Parathyroid adenoma (tissue), 2 donors: ENCODE data around the gene BOD1L2.
A peak's percentile ranks its signal among the peaks of the same experiment; 100 is the strongest.

Experiments used
- H2AFZ ChIP-seq: fragments of 300-600 bp; sonication (generic); one replicate; pipeline ENCODE4 v1.7.0; 2017; ENCODE audit warnings: antibody characterized with exemption, mild to moderate bottlenecking
- H3K27ac ChIP-seq: fragments of 300-600 bp; sonication (generic); one replicate; pipeline ENCODE4 v1.7.0; 2017
- H3K27me3 ChIP-seq: fragments of 300-600 bp; sonication (generic); one replicate; pipeline ENCODE4 v1.7.0; 2017; ENCODE audit warnings: low read length; ENCODE audit not compliant: control insufficient read depth, insufficient read depth
- H3K36me3 ChIP-seq: fragments of 300-600 bp; sonication (generic); one replicate; pipeline ENCODE4 v1.7.0; 2017; ENCODE audit warnings: low read length; ENCODE audit not compliant: control insufficient read depth, insufficient read depth
- H3K4me1 ChIP-seq: fragments of 300-600 bp; sonication (generic); one replicate; pipeline ENCODE4 v1.7.0; 2017; ENCODE audit warnings: control low read depth
- H3K4me2 ChIP-seq: fragments of 300-600 bp; sonication (generic); one replicate; pipeline ENCODE4 v1.7.0; 2017; ENCODE audit warnings: low read length
- H3K4me3 ChIP-seq: fragments of 300-600 bp; sonication (generic); one replicate; pipeline ENCODE4 v1.7.0; 2017; ENCODE audit warnings: low read depth, low read length
- H3K79me2 ChIP-seq: fragments of 300-600 bp; sonication (generic); one replicate; pipeline ENCODE4 v1.7.0; 2017; ENCODE audit warnings: control low read depth
- H3K9ac ChIP-seq: fragments of 300-600 bp; sonication (generic); one replicate; pipeline ENCODE4 v1.7.0; 2017; ENCODE audit warnings: mild to moderate bottlenecking
- H3K9me3 ChIP-seq: fragments of 300-600 bp; sonication (generic); one replicate; pipeline ENCODE4 v1.7.0; 2017; ENCODE audit warnings: low read length; ENCODE audit not compliant: control insufficient read depth
- CTCF ChIP-seq: fragments of 300-600 bp; sonication (generic); IDR thresholded peaks from one replicate; pipeline ENCODE4 v1.7.0; 2017; ENCODE audit warnings: antibody characterized with exemption, mild to moderate bottlenecking
- donor health status: primary hyperparathyroidism.

Gene BOD1L2

GRCh38 chr18:57137847-57138246 lies 9.0 kb upstream of the BOD1L2 start:
- Histone ChIP-seq H3K79me2 (no peaks in the 10 kb centered on the region), H3K27me3 (no peaks in the 10 kb centered on the region), H3K4me1 (no peaks in the 10 kb centered on the region), H3K4me2 (no peak overlapping the region), H3K9ac (no peak overlapping the region), H3K27ac (no peak overlapping the region), H3K4me3 (no peak overlapping the region), H3K9me3 (no peaks in the 10 kb centered on the region), H2AFZ (no peak overlapping the region), H3K36me3 (no peaks in the 10 kb centered on the region)
- TF ChIP-seq CTCF = no peak

- no peaks in the 10 kb centered on the region for H3K27me3 ChIP-seq
- no peaks in the 10 kb centered on the region for H3K79me2 ChIP-seq
- no peaks in the 10 kb centered on the region for H3K4me1 ChIP-seq
- H3K9ac ChIP-seq = no peak overlapping the region
- no peaks in the 10 kb centered on the region for H3K36me3 ChIP-seq
- H2AFZ ChIP-seq = peak overlapping the region; percentile 2
- no peak overlapping the region for H3K4me2 ChIP-seq
- no peak overlapping the region for H3K4me3 ChIP-seq
- H3K9me3 ChIP-seq = no peaks in the 10 kb centered on the region
- no peak overlapping the region for H3K27ac ChIP-seq
- TF ChIP-seq CTCF = no peak
Measured at GRCh38 chr18:57141208-57142129, 5.4 kb upstream of the BOD1L2 start.

- no peak overlapping the region for H2AFZ ChIP-seq
- H3K4me3 ChIP-seq = no peak overlapping the region
- H3K4me1 ChIP-seq = no peaks in the 10 kb centered on the region
- no peaks in the 10 kb centered on the region for H3K36me3 ChIP-seq
- H3K9ac ChIP-seq = no peak overlapping the region
- no peak overlapping the region for H3K4me2 ChIP-seq
- H3K9me3 ChIP-seq = no peaks in the 10 kb centered on the region
- no peaks in the 10 kb centered on the region for H3K79me2 ChIP-seq
- no peak overlapping the region for H3K27ac ChIP-seq
- H3K27me3 ChIP-seq = no peaks in the 10 kb centered on the region
- TF ChIP-seq CTCF = no peak
Measured at GRCh38 chr18:57142324-57142723, 4.6 kb upstream of the BOD1L2 start.

GRCh38 chr18:57143265-57143664 lies 3.6 kb upstream of the BOD1L2 start:
- TF ChIP-seq CTCF = no peak
- no peaks in the 10 kb centered on the region for H3K36me3 ChIP-seq
- H3K79me2 ChIP-seq = no peaks in the 10 kb centered on the region

GRCh38 chr18:57148263-57148662 lies 1.4 kb downstream of the BOD1L2 start:
- Histone ChIP-seq H3K4me1 (peaks cover 2% of the 10 kb centered on the region), H3K36me3 (no peaks in the 10 kb centered on the region), H3K4me2 (no peak overlapping the region), H3K79me2 (no peaks in the 10 kb centered on the region), H3K9ac (no peak overlapping the region), H3K4me3 (no peak overlapping the region), H3K27me3 (no peaks in the 10 kb centered on the region), H2AFZ (no peak overlapping the region), H3K27ac (no peak overlapping the region), H3K9me3 (no peaks in the 10 kb centered on the region)
- no peak for TF ChIP-seq CTCF

More at GRCh38 chr18:57143265-57143664, 3.6 kb upstream of the BOD1L2 start:
- Histone ChIP-seq H3K27me3 (no peaks in the 10 kb centered on the region), H3K4me2 (no peak overlapping the region), H3K4me3 (no peak overlapping the region), H3K9me3 (no peaks in the 10 kb centered on the region), H3K9ac (no peak overlapping the region), H2AFZ (no peak overlapping the region), H3K4me1 (no peaks in the 10 kb centered on the region), H3K27ac (no peak overlapping the region)
